ES-I3 (cell line): Measurements from ENCODE around the gene TSSC4.

Experiments used
- H3K36me3 ChIP-seq: 2 replicates; pipeline ENCODE4 v1.6.1; 2013; ENCODE audit warnings: mild to moderate bottlenecking, low read length, control low read depth, moderate library complexity; ENCODE audit not compliant: insufficient read depth
- H3K4me1 ChIP-seq: 2 replicates; pipeline ENCODE4 v1.6.1; 2013; ENCODE audit warnings: mild to moderate bottlenecking, control low read depth, low read length; ENCODE audit not compliant: insufficient read depth
- H3K9ac ChIP-seq: 2 replicates; pipeline ENCODE4 v1.6.1; 2013; ENCODE audit warnings: low read depth, mild to moderate bottlenecking, low read length, moderate library complexity
- H3K9me3 ChIP-seq: 2 replicates; pipeline ENCODE4 v1.6.1; 2013; ENCODE audit warnings: mild to moderate bottlenecking, low read length, moderate library complexity; ENCODE audit not compliant: control insufficient read depth, insufficient read depth

The TSSC4 gene

DNA sequence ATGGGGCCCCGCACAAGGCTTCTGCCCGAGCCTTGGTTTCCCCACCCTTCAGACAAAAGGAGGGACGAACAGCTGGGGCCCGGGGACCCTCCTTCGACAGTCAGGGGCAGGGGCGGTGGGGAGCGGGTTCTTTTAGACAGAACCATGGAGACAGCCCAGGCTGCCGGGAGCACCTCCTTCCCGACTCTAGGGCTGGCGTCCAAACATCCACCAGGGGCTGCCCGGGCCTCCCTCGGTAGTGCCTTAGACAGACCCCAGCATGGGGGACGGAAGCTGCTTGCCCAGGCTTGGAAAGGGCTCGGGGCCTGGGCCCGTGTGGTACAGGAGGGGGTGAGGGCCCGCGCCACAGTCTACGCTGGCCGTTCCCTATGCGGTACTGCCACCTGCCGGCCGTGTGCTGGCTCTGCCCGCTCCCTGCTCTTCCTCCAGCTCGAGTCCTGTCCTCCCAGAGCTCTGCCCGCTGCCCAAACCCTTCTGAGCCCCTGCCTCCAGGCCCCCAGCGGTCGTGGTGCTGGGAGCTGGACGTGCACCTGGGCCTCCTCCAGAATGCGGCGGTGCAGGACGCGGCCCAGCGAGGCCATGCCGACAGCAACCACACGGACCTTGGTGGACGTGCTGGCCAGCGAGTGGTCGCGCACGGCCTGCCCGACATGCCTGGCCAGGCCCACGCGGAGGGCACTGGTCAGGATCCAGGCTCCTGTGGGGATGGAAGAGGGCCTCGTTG is 20.1 kb downstream of the TSSC4 start:
- no peaks in the 10 kb centered on the region for H3K36me3 ChIP-seq
- H3K4me1 ChIP-seq, result no peaks in the 10 kb centered on the region
- no peak overlapping the region for H3K9ac ChIP-seq
- H3K9me3 ChIP-seq, result no peaks in the 10 kb centered on the region

DNA sequence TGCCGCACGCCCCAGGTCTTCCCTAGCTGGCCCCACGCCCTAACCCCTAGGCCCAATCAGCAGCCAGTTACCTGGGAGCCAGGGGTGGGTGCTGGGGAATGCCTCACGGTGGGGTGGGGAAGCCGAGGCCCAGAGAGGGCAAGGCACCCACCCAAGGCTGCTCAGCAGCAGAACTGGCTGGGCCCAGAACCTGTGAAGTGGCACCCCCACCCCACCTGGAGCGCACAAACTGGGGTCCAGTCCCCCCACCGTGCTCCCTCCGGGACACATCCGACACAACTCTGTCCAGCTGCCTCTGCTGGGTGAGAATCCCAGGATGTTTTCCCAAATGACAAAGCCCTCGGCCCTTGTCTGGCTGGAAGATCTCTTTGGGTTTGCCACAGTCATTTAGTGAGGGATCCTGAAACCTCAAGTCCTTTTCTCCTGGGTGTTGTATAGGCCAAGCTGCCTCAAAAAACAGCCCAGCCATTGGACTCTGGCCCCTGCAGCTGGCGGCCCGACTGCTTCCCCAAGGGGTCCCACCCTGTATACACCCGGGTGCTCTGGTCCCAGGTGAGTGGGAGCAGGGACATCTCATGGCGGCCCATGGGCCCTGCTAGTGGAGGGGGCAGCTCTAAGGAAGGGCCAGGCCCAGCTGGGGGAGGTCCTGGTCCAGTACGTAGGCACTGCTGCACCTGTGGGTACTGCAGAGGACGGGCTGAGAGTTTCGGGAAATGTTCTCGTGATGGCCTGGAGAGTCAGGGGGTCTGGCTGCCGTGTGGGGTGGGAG is 20.9 kb downstream of the TSSC4 start:
- no peaks in the 10 kb centered on the region for H3K9me3 ChIP-seq
- no peaks in the 10 kb centered on the region for H3K36me3 ChIP-seq
- no peak overlapping the region for H3K9ac ChIP-seq
- no peaks in the 10 kb centered on the region for H3K4me1 ChIP-seq

DNA sequence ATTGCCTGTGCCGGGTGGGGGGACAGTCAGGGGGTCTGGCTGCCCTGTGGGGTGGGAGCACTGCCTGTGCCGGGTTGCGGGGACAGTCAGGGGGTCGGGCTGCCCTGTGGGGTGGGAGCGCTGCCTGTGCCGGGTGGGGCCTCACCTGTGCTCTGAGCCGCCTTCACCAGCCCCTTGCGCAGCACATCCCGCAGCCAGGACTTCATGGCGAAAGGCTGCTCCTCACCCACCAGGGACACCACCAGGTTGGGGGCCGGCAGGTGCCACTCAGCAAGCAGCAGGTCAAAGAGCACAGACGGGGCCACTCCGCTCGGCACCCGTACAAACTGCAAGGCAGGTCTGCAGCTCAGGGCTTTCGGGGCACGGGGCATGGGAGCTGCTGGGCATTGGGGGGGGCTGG is 21.4 kb downstream of the TSSC4 start:
- H3K4me1 ChIP-seq, result no peaks in the 10 kb centered on the region
- H3K9me3 ChIP-seq, result no peaks in the 10 kb centered on the region
- H3K36me3 ChIP-seq, result no peaks in the 10 kb centered on the region
- H3K9ac ChIP-seq, result no peak overlapping the region

DNA sequence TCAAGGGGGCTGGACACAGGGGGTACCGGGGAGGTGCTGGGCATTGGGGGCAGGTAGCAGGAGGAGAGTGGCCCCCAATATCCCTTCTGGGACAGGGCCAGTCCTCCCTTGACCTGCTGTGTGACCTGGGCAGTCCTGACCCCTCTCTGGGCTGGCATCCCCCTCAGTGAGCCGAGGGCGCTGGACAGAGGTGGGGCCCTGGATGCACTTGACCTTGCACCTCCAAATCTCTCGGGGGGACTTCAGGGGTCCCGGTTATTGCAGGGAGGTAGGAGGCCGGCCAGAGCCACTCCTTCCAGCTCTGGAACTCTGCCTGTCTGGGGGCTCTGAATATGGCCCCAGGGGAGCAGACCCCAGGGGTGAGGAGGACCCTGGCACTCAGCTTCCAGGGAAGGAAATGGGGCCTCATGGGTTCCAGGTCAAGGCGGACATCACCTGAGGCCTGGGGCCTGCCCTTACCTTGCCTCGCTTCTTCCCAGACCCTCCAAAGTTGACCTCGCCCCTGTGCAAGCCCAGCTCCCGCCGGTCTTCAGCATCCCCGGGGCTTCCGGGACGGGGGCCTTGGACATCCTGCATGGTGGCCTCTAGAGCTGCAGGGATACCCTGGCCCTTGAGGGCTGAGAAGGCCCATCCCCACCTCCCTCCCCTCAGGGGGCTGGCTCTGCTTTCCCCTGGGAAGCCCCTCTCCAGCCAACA is 22.1 kb downstream of the TSSC4 start:
- Histone ChIP-seq H3K9me3 (no peaks in the 10 kb centered on the region), H3K4me1 (no peaks in the 10 kb centered on the region), H3K36me3 (no peaks in the 10 kb centered on the region), H3K9ac (no peak overlapping the region)

DNA sequence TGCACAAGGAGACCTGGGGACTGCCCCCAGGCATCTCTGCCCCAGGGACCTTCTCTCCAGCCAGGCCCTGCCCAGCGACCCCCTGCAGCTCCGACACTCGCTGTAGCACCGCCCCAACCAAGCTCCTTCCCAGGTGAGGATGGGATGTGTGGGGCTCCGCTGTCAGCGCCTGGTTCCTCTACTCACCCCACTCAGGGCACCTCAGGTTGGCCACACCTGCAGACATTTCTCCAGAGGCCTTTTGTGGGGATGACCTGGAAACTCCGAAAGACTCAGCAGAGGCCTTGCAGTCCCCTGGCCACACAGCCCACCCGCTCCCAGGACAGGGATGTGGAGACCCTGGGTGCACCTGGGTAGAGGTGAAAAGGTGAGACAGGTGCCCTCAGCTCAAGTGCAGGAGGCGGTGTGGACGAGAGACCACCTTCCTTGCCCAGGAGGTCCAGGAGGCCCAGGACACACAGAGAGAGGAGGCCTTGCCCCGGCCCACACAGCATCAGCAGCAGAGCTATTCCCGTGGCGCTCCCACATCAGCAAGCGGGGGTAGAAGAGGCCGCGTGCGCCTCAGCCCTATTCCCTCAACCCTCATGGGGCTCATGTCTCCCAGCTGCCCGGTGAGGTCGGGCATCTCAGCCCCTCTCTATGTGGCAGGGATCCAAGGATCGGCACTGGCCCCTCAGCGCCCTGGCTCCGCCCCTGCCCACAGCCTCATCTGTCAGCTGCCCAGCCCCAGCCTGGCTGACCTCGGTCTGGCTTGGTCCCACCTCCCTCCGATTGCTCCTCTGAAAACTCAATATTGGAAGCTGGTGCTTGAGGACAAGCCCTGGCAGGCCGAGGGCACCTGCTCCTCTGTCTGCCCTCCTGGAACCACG is 22.8 kb downstream of the TSSC4 start:
- Histone ChIP-seq H3K36me3 (no peaks in the 10 kb centered on the region), H3K4me1 (no peaks in the 10 kb centered on the region), H3K9ac (no peak overlapping the region), H3K9me3 (no peaks in the 10 kb centered on the region)

DNA sequence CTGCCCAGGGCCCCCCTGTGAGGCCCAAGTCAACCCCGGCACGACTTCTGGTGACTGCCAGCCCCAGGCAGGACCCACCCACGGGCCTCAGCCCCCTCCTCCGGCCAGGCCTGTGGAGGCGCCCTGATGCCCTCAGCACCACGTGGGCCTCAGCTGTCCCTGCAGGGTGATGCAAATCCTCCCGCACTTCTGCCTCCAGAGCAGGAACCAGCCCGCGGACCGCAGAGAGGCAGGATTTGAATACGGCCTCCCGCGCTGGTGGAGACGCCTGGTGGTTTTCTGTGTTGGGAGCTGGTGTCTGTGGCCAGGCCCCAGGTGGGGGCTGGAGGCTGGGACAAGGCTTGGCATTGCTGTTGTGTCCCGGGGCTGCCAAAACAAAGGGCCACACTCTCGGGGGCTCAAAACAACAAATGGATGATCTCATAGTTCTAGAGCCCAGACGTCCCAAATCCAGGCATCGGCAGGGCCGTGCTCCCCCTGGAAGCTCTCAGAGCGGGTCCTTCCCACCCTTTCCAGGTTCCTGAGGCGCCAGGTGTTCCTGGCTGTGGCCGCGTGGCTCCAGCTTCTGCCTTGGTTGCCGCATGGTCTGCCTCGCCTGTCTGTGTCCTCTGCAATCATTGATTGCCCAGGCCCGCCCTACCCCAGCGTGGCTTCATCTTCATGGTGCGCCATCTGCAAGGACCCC is 24.4 kb downstream of the TSSC4 start:
- H3K4me1 ChIP-seq, result no peaks in the 10 kb centered on the region
- H3K9me3 ChIP-seq, result no peaks in the 10 kb centered on the region
- no peak overlapping the region for H3K9ac ChIP-seq
- no peaks in the 10 kb centered on the region for H3K36me3 ChIP-seq

DNA sequence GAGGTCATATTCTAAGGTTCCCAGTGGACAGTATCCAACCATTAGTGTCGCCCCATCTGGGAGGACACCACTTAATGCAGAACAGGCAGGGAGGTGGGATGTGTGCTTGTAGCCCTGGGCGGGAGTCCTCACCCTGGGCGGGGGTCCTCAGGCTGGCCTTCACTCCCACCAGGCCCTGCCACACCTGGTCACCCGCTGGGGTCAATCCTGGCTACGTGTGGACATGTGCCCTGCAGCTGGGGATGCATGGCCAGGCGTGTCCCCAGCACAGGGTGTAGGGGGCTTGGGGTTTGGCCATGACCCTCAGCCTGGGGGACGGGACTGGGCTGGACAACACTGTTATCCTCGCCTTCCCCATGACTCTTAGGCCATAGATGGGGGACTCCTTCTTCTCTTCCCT is 25.0 kb downstream of the TSSC4 start:
- H3K9me3 ChIP-seq, result no peaks in the 10 kb centered on the region
- H3K9ac ChIP-seq, result no peak overlapping the region
- no peaks in the 10 kb centered on the region for H3K4me1 ChIP-seq
- H3K36me3 ChIP-seq, result no peaks in the 10 kb centered on the region

DNA sequence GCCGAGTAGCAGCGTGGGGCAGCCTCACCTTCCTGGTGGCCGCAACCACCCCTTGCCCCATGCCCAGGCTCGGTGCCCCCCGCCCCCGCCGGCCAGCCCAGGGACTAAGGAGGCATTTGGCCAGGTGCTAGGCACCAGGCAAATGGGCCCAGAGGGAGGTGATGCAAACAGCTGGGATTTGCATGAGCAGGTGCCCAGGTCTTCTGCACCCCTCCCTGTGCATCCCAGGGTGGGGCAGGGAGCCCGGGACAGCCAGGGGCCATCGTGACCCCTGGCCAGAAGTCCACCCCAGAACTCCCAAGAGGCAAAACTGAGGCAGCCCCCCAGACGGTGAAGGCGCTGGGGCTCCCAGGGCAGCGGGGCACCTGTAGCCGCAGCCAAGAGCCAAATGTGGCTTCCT is 25.7 kb downstream of the TSSC4 start:
- Histone ChIP-seq H3K36me3 (no peaks in the 10 kb centered on the region), H3K9me3 (no peaks in the 10 kb centered on the region), H3K9ac (no peak overlapping the region), H3K4me1 (no peaks in the 10 kb centered on the region)

DNA sequence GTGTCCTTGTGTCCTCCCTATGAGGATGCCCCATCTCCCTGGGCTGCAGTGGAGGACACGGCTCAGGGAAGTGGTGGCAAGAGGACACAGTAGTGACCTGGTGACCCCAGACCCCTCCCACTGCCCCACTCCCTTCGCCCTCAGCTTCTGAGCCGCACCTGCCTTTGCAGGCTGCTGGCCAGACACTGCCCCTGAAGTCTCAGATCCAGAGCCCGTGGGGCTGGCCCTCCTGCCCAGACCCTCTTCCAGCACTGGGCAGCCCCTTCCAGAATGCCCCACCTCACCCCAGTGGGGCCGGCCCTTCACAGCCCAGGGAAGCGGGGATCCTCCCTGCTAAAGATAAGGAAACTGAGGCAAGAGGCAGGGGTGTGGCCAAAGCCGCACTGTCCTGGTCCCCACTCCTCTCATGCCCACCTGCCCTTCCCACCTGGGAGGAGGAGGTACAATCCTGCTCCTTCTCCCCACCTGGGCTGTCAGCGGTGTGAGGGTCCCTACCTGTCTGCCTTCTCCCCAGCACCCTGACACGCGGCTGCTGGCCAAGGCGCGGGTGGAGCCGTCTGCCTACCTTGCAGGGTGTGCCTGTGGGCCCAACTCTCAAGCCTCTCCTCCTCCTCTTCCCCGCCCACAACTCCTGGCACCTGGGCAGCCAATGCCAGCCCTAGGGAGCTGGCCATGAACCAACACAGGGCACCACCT is 26.4 kb downstream of the TSSC4 start:
- H3K9me3 ChIP-seq, result no peaks in the 10 kb centered on the region
- H3K36me3 ChIP-seq, result no peaks in the 10 kb centered on the region
- no peaks in the 10 kb centered on the region for H3K4me1 ChIP-seq
- no peak overlapping the region for H3K9ac ChIP-seq

DNA sequence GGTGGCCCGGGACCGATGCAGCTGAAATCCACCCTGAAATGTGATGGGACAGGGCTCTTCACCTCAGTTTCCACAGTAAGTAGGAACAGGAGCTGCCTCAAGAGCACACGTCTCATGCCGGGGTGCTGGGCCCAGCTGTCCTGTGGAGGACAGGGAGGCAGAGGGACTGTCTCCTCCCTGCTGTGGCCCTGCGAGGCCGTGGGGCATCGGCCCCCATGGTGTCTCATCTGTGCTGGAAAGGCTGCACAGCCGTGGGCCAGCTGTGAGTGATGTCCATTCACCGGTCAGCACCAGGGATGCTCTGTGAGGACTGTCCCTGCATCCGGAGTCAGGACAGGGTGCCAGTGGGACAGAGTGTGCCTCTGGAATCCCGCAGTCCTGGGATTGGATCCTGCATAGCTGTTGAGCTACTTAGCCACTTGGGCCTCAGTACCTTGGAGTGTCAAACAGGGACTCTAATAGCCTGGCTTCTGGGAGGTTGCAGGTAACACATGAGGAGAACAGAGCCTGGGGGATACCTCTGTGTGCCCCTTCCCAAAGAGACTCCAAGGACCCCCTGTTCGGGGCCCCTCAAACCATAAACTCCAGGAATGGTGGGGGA is 27.3 kb downstream of the TSSC4 start:
- no peaks in the 10 kb centered on the region for H3K36me3 ChIP-seq
- H3K4me1 ChIP-seq, result no peaks in the 10 kb centered on the region
- no peak overlapping the region for H3K9ac ChIP-seq
- H3K9me3 ChIP-seq, result no peaks in the 10 kb centered on the region

DNA sequence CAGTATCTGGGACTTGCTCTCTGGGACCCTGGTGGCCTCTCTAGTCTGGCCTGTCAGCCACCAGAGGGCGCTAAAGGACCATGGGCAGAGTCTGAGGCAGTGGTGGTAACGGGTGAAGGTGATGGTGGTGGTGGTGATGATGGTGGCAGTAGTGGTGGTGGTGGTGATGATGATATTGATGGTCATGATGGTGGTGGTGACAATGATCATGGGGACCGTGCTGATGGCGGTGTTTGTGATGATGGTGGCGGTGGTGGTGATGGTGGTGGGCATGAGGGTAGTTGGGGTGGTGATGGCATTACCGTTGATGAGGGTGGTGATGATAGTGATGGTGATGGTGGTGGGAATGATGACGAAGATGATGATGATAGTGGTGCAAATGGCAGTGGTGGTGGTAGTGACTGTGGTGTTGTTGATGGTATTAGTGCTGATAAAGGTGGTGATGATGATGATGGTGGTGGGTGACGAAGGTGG is 27.8 kb downstream of the TSSC4 start:
- Histone ChIP-seq H3K36me3 (no peaks in the 10 kb centered on the region), H3K9ac (no peak overlapping the region), H3K9me3 (no peaks in the 10 kb centered on the region), H3K4me1 (no peaks in the 10 kb centered on the region)

DNA sequence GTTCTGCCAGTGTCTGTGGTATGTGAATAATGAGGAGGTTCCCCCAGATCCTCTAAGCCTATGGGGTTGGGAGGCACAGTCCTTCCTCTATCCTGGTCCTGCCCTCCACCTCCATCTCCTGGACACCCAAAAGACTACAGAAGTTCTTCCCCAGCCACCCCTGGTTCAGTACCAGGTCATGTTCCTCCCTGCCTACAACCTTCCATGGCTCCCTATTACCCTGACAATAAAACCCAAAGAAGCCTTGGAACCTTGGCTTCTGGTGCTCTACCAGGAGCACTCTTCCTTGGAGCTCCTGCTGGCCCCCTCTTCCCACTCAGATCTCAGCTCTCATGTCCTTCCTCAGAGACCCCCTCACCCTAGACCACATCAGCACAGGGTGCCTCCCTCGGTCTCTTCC is 30.8 kb downstream of the TSSC4 start:
- Histone ChIP-seq H3K9me3 (no peaks in the 10 kb centered on the region), H3K9ac (no peak overlapping the region), H3K4me1 (no peaks in the 10 kb centered on the region), H3K36me3 (no peaks in the 10 kb centered on the region)

DNA sequence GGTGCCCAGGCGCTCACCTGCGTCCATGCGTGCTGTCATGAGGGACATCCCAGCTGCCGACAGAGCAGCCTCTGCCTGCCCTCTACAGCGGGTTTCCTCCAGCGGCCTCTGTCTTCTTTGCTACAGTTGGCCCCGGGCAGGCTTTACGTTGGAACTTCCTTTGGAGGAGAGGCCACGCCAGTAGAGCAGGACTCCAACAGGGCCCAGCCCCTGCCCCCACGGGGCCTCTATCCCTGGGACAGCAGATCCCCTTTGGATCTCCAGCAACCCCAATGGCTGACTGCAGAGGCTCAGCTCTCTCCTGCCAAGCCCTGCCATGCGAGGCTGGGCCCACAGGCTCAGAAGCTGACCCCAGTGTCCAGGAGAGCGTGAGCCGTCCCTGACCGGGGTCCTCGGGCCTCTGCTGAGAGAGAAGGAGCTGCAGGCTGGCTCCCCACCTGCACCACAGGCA is 31.6 kb downstream of the TSSC4 start:
- Histone ChIP-seq H3K9me3 (no peaks in the 10 kb centered on the region), H3K36me3 (no peaks in the 10 kb centered on the region), H3K9ac (no peak overlapping the region), H3K4me1 (no peaks in the 10 kb centered on the region)
